GM23338 (cell line): Measurements from ENCODE around the gene DAB2. TPM values are rescaled to one million over a fixed set of nuclear protein-coding genes. Genes with fewer than 3 reads are reported as not detected.

Source experiments
- ATAC-seq: fragments of 200-7000 bp; cut with Tn5 transposase; 3 replicates; pipeline ENCODE4 v1.9.1; 2020
- DNase-seq: peaks from one replicate; pipeline ENCODE4 v3.0.0-alpha.2; 2015; ENCODE audit warnings: low spot score
- H2AFZ ChIP-seq: fragments of 200-600 bp; sonication (generic); 2 replicates; pipeline ENCODE4 v1.8.0; 2016; ENCODE audit warnings: antibody characterized with exemption, mild to moderate bottlenecking, moderate library complexity
- H3F3A ChIP-seq: fragments of 200-600 bp; sonication (generic); replicated peaks from 2 replicates; pipeline ENCODE4 v1.8.0; 2017; ENCODE audit warnings: antibody characterized with exemption, mixed run types, low read depth
- H3K27ac ChIP-seq: fragments of 200-600 bp; sonication (generic); 2 replicates; pipeline ENCODE4 v1.6.1; 2016; ENCODE audit warnings: low read depth
- H3K27me3 ChIP-seq: fragments of 200-600 bp; sonication (generic); 2 replicates; pipeline ENCODE4 v1.8.0; 2016; ENCODE audit warnings: mild to moderate bottlenecking, mixed run types, moderate library complexity; ENCODE audit not compliant: insufficient read depth
- H3K36me3 ChIP-seq: fragments of 200-600 bp; sonication (generic); 2 replicates; pipeline ENCODE4 v1.8.0; 2016; ENCODE audit warnings: mild to moderate bottlenecking; ENCODE audit not compliant: insufficient read depth
- H3K4me1 ChIP-seq: fragments of 200-600 bp; sonication (generic); 2 replicates; pipeline ENCODE4 v1.8.0; 2016; ENCODE audit warnings: mild to moderate bottlenecking, moderate library complexity; ENCODE audit not compliant: insufficient read depth
- H3K4me2 ChIP-seq: fragments of 200-600 bp; sonication (generic); 2 replicates; pipeline ENCODE4 v1.7.1; 2017; ENCODE audit warnings: mixed run types
- H3K4me3 ChIP-seq: fragments of 200-600 bp; sonication (generic); 2 replicates; pipeline ENCODE4 v1.6.1; 2016; ENCODE audit warnings: mixed run types
- H3K79me2 ChIP-seq: fragments of 200-600 bp; sonication (generic); replicated peaks from 2 replicates; pipeline ENCODE4 v1.8.0; 2017; ENCODE audit warnings: mild to moderate bottlenecking; ENCODE audit not compliant: insufficient read depth
- H3K9me2 ChIP-seq: fragments of 200-600 bp; sonication (generic); 2 replicates; pipeline ENCODE4 v1.8.0; 2017; ENCODE audit not compliant: insufficient read depth
- H4K20me1 ChIP-seq: fragments of 200-600 bp; sonication (generic); replicated peaks from 2 replicates; pipeline ENCODE4 v1.8.0; 2017; ENCODE audit warnings: mild to moderate bottlenecking; ENCODE audit not compliant: insufficient read depth
- H3K27ac Mint-ChIP-seq: 2 replicates; pipeline ENCODE4 v1.8.0; 2020; ENCODE audit warnings: inconsistent platforms, mild to moderate bottlenecking, moderate library complexity, mixed read lengths
- H3K27me3 Mint-ChIP-seq: 3 replicates; pipeline ENCODE4 v1.8.0; 2022; ENCODE audit warnings: low read depth, mild to moderate bottlenecking, moderate library complexity, mixed read lengths, inconsistent platforms; ENCODE audit not compliant: insufficient read depth, poor library complexity
- H3K36me3 Mint-ChIP-seq: 3 replicates; pipeline ENCODE4 v1.8.0; 2021; ENCODE audit warnings: low read depth, mild to moderate bottlenecking, inconsistent platforms, moderate library complexity, mixed read lengths
- H3K4me1 Mint-ChIP-seq: 3 replicates; pipeline ENCODE4 v1.8.0; 2020; ENCODE audit warnings: mild to moderate bottlenecking, inconsistent platforms, mixed read lengths
- H3K4me3 Mint-ChIP-seq: 3 replicates; pipeline ENCODE4 v1.8.0; 2021; ENCODE audit warnings: moderate library complexity, mild to moderate bottlenecking, inconsistent platforms, mixed read lengths
- H3K9me3 Mint-ChIP-seq: 3 replicates; pipeline ENCODE4 v1.8.0; 2020; ENCODE audit warnings: moderate library complexity, mild to moderate bottlenecking, inconsistent platforms, mixed read lengths
- EZH2phosphoT487 ChIP-seq: fragments of 200-600 bp; sonication (generic); IDR thresholded peaks from one replicate; pipeline ENCODE4 v1.8.1; 2018; ENCODE audit warnings: antibody characterized with exemption; ENCODE audit not compliant: unreplicated experiment
- STAT1 ChIP-seq: IDR thresholded peaks from one replicate; pipeline ENCODE4 v1.6.1; 2016; ENCODE audit warnings: antibody characterized with exemption; ENCODE audit not compliant: unreplicated experiment
- ZNF114 ChIP-seq: fragments of 250-450 bp; sonication (Bioruptor Pico); IDR thresholded peaks from 2 replicates; pipeline ENCODE4 v1.5.0; 2020; ENCODE audit warnings: mild to moderate bottlenecking, moderate library complexity
- ZNF331 ChIP-seq: fragments of 250-450 bp; sonication (Bioruptor Pico); IDR thresholded peaks from 2 replicates; pipeline ENCODE4 v1.5.0; 2020; ENCODE audit warnings: low read depth, mild to moderate bottlenecking, moderate library complexity
- polyA plus RNA-seq: library from polyadenylated mRNA; unstranded; fragments of >200 nt; fragmentation: Nextera tagmentation; extraction: Ambion mirVana; gene quantifications from 2 replicates; pipeline ENCODE4 v1.2.1, GENCODE V29; 2016
- total RNA-seq: library from RNA; depleted of rRNA; stranded (reverse); fragments of >200 nt; shearing (Covaris generic); gene quantifications from 2 replicates; pipeline ENCODE4 v1.2.3, GENCODE V29; 2014
- TF ChIP-seq, protein P1 (sequence below): fragments of 250-450 bp; sonication (Bioruptor Pico); IDR thresholded peaks from 2 replicates; pipeline ENCODE4 v1.5.0; 2020; ENCODE audit warnings: mild to moderate bottlenecking, moderate library complexity
- TF ChIP-seq, protein P2 (sequence below): IDR thresholded peaks from one replicate; pipeline ENCODE4 v1.6.1; 2018; ENCODE audit warnings: antibody characterized with exemption; ENCODE audit not compliant: unreplicated experiment
- TF ChIP-seq, protein P3 (sequence below): IDR thresholded peaks from 2 replicates; pipeline ENCODE4 v1.6.1; 2016; ENCODE audit warnings: antibody characterized with exemption

The DAB2 gene
- total and polyA plus RNA-seq, 2 experiments from 2014 or later = 6.4 to 8.4 TPM

DNA sequence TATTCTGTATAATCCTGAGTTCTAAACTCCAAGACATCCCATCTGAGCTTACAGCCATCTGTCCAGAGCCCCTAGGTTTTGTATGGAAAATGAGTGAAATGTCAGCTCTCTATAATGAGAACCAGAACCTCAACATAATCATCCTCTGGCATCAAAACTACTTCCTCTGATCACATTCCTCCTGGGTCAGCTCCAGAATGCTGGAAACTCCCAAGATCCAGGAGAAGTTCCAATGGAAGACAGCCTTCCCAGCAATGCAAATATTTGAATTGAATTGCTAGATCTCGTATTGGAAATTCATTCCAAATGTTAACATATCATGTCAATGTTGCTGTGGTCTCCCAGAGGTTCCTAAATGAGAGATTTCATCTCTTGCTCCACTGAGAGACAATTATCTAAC is 84.3 kb downstream of the DAB2 start:
- Histone ChIP-seq H3F3A (no peaks in the 10 kb centered on the region), H3K4me3 (no peak overlapping the region), H3K27ac (no peak overlapping the region), H3K4me2 (no peak overlapping the region), H4K20me1 (no peaks in the 10 kb centered on the region), H3K36me3 (no peaks in the 10 kb centered on the region), H3K9me2 (no peaks in the 10 kb centered on the region), H2AFZ (no peak overlapping the region), H3K4me1 (no peaks in the 10 kb centered on the region), H3K27me3 (no peaks in the 10 kb centered on the region), H3K79me2 (no peaks in the 10 kb centered on the region)
- peaks cover 8% of the 10 kb centered on the region; the same call in 2 of the 3 replicates for H3K4me1 Mint-ChIP-seq
- TF ChIP-seq STAT1 (no peak), ZNF114 (CRISPR knock-in tag) (no peak), ZNF331 (CRISPR knock-in tag) (no peak), EZH2phosphoT487 (no peak)
- TF ChIP-seq, protein P1, sequence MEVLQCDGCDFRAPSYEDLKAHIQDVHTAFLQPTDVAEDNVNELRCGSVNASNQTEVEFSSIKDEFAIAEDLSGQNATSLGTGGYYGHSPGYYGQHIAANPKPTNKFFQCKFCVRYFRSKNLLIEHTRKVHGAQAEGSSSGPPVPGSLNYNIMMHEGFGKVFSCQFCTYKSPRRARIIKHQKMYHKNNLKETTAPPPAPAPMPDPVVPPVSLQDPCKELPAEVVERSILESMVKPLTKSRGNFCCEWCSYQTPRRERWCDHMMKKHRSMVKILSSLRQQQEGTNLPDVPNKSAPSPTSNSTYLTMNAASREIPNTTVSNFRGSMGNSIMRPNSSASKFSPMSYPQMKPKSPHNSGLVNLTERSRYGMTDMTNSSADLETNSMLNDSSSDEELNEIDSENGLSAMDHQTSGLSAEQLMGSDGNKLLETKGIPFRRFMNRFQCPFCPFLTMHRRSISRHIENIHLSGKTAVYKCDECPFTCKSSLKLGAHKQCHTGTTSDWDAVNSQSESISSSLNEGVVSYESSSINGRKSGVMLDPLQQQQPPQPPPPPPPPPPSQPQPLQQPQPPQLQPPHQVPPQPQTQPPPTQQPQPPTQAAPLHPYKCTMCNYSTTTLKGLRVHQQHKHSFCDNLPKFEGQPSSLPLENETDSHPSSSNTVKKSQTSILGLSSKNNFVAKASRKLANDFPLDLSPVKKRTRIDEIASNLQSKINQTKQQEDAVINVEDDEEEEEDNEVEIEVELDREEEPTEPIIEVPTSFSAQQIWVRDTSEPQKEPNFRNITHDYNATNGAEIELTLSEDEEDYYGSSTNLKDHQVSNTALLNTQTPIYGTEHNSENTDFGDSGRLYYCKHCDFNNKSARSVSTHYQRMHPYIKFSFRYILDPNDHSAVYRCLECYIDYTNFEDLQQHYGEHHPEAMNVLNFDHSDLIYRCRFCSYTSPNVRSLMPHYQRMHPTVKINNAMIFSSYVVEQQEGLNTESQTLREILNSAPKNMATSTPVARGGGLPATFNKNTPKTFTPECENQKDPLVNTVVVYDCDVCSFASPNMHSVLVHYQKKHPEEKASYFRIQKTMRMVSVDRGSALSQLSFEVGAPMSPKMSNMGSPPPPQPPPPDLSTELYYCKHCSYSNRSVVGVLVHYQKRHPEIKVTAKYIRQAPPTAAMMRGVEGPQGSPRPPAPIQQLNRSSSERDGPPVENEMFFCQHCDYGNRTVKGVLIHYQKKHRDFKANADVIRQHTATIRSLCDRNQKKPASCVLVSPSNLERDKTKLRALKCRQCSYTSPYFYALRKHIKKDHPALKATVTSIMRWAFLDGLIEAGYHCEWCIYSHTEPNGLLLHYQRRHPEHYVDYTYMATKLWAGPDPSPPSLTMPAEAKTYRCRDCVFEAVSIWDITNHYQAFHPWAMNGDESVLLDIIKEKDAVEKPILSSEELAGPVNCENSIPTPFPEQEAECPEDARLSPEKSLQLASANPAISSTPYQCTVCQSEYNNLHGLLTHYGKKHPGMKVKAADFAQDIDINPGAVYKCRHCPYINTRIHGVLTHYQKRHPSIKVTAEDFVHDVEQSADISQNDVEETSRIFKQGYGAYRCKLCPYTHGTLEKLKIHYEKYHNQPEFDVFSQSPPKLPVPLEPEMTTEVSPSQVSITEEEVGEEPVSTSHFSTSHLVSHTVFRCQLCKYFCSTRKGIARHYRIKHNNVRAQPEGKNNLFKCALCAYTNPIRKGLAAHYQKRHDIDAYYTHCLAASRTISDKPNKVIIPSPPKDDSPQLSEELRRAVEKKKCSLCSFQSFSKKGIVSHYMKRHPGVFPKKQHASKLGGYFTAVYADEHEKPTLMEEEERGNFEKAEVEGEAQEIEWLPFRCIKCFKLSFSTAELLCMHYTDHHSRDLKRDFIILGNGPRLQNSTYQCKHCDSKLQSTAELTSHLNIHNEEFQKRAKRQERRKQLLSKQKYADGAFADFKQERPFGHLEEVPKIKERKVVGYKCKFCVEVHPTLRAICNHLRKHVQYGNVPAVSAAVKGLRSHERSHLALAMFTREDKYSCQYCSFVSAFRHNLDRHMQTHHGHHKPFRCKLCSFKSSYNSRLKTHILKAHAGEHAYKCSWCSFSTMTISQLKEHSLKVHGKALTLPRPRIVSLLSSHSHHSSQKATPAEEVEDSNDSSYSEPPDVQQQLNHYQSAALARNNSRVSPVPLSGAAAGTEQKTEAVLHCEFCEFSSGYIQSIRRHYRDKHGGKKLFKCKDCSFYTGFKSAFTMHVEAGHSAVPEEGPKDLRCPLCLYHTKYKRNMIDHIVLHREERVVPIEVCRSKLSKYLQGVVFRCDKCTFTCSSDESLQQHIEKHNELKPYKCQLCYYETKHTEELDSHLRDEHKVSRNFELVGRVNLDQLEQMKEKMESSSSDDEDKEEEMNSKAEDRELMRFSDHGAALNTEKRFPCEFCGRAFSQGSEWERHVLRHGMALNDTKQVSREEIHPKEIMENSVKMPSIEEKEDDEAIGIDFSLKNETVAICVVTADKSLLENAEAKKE (CRISPR knock-in tag) = no peak
- TF ChIP-seq, protein P2, sequence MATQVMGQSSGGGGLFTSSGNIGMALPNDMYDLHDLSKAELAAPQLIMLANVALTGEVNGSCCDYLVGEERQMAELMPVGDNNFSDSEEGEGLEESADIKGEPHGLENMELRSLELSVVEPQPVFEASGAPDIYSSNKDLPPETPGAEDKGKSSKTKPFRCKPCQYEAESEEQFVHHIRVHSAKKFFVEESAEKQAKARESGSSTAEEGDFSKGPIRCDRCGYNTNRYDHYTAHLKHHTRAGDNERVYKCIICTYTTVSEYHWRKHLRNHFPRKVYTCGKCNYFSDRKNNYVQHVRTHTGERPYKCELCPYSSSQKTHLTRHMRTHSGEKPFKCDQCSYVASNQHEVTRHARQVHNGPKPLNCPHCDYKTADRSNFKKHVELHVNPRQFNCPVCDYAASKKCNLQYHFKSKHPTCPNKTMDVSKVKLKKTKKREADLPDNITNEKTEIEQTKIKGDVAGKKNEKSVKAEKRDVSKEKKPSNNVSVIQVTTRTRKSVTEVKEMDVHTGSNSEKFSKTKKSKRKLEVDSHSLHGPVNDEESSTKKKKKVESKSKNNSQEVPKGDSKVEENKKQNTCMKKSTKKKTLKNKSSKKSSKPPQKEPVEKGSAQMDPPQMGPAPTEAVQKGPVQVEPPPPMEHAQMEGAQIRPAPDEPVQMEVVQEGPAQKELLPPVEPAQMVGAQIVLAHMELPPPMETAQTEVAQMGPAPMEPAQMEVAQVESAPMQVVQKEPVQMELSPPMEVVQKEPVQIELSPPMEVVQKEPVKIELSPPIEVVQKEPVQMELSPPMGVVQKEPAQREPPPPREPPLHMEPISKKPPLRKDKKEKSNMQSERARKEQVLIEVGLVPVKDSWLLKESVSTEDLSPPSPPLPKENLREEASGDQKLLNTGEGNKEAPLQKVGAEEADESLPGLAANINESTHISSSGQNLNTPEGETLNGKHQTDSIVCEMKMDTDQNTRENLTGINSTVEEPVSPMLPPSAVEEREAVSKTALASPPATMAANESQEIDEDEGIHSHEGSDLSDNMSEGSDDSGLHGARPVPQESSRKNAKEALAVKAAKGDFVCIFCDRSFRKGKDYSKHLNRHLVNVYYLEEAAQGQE = no peak
- TF ChIP-seq, protein P3, sequence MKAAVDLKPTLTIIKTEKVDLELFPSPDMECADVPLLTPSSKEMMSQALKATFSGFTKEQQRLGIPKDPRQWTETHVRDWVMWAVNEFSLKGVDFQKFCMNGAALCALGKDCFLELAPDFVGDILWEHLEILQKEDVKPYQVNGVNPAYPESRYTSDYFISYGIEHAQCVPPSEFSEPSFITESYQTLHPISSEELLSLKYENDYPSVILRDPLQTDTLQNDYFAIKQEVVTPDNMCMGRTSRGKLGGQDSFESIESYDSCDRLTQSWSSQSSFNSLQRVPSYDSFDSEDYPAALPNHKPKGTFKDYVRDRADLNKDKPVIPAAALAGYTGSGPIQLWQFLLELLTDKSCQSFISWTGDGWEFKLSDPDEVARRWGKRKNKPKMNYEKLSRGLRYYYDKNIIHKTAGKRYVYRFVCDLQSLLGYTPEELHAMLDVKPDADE = no peak
- H3K4me3 Mint-ChIP-seq = no peak overlapping the region
- ATAC-seq (no peak), DNase-seq (no peak)
- H3K27ac Mint-ChIP-seq = no peak overlapping the region
- H3K36me3 Mint-ChIP-seq = peaks cover 13% of the 10 kb centered on the region; the same call in 2 of the 3 replicates
- H3K9me3 Mint-ChIP-seq = peaks cover 26% of the 10 kb centered on the region
- peaks cover 6% of the 10 kb centered on the region for H3K27me3 Mint-ChIP-seq
